ENCODE results near the gene UGT1A5.

GRCh38 chr2:233768076-233768475, 55.4 kb downstream of the UGT1A5 start:
- TF ChIP-seq POLR2A (IDR thresholded peaks at IDR 0.05): no peak
- no peak for TF ChIP-seq CTCF (IDR thresholded peaks at IDR 0.05)
